Left renal pelvis (tissue), 4 donors: Measurements from ENCODE around the gene ARHGEF10L. TPM values are rescaled to one million over a fixed set of nuclear protein-coding genes. Genes with fewer than 3 reads are reported as not detected.

Experiments used
- DNase-seq, 4 donors: peaks; one replicate each; pipeline ENCODE4 v3.0.0-alpha.2; 2013; ENCODE audit warnings: low read depth in 4 of 4, low spot score in 3 of 4
- polyA plus RNA-seq, 4 donors: library from polyadenylated mRNA; unstranded; fragments of 120-200 nt; gene quantifications; one replicate each; pipeline ENCODE4 v1.2.1, GENCODE V29; 2013; ENCODE audit not compliant: insufficient read length in 4 of 4

The ARHGEF10L gene
- polyA plus RNA-seq, 4 donors = 15.4 to 62.3 (median 36.9) TPM

DNA sequence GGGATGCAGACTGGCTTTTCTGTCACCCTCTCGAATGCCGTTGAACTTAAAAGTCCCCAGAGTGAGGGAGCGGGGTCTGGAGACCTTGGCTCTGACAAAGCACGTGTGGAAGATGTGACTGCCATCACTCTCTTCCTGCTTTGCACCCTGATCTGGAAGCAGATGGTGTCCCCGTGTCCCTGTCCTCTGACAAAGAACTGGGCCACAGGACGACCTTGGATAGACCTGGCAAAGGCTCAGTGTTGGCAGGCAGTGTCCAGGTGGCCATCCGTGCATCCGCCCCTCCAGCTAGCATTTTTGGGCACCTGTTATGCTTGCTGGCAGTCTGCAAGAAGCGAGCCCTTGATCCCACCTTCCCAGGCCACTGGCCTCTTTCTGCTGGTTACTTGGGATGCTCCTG lies 27.4 kb downstream of the ARHGEF10L start:
- no peak for DNase-seq

DNA sequence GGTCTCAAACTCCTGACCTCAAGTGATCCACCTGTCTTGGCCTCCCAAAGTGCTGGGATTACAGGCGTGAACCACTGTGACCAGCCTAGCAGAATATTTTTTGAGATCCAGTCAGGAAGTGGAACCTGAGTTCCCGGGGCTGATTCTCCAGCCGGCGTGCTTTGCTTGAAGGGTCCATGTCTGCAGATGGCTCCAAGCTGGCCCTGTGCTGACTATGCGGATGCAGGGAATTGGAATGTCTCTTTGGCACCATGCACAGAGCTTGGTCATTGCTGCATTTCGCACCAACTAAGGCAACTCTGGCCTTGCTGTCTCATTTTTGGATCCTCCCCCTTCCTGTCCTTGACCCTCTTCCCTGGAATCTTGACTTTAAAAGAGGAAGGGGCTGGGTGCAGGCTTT lies 28.1 kb downstream of the ARHGEF10L start:
- no peak for DNase-seq

DNA sequence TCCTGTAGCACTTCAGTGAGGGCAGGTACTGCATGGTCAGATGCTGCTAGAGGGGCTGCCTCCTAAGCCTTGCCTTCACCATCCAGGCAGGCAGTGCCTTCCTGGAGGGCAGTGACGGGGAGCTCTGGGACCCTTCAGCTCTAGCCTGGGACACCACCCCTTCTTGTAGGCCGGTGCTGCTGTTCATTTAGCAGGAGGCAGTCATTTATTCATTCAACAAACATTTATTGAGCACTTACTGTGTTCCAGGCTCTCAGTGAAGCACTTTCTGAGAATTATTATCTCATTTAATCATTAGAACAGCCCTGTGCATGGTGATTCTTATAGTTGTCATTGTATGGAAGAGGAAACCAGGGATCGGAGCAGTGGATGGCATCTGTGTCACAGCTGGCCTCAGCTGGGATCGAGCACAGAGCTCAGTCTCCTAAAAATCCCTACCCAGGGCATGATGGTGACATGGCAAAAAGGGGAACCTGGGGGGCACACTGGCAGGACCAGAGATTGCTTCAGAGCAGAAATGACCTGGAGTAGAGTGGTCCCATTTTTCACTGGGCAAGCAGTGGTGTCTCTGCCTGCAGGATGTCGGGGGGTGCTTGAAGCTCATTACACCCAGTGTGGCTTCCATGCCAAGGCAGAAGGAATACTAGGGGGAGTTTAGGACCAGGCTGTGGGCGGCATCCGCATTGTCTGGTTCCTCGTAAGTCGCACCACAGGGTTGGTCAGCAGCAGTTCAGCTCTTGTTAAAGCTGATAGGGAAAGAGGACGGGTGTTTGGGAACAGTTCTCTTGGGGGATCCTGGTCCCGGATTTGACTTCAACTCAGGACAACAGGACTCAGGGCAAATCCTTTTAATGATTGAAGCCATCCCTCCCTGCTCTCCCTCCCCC lies 28.8 kb downstream of the ARHGEF10L start:
- no peak for DNase-seq

DNA sequence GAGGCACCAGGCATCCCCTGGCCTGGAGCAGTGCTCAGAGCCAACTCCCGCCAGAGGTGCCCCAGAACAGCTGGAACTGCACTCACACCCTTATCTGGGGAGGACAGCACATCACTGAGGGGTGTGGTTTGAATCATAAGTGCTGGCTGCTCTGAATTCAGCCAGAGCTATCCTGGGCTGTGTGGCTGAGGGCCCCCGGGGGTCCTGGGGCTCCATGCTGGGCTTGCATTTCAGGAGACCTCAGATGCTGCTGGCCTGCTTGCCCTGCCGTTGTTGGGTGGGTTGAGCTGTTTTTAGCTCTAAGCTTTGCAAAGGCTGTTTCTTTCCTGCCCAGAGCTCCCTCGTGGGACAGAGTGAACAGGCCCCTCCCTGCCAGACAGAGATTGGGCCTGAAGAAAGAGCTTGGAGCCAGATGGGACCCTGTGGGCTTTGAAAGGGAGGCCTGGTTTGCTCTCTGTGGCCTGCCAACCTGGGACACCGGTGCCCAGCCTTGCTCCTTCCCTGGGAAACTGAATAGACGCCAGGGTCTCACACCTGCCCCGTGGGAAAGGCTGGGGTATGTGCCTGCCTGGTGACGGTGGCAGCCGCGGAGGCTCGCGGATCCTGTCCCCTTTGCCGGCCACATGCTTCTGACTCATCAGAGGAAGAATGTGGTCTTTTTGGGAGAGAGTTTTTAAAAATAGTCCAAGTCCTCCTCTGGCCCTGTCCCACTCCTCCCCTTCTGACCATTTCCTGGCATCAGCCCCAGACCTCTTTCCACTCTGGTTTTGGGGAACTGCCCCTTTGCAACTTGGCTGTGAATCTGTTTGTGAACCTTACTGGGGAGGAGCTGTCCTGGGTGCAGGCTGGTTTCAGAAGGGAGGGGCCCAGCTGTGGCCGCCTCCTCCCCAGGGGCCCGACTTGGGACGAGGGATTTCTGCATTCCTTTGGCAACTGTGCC lies 30.0 kb downstream of the ARHGEF10L start:
- DNase-seq = no peak

DNA sequence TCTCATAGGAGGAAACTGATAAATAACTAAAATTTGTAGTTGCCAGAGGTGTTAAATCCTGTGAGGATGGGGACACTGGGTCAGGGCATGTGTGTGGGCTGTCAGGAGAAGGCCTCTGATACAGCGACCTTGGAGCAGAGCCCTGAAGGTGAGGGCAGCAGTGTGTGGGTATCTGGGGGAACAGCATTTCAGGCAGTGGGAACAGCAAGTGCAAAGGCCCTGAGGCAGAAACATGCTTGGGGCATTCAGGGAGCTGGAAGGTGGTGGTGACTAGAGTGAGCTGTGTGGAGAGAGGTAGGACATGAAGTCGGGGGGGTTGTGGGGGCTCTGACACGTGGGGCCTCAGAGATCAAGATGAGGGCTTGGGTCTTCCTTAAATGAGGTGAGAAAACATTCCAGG lies 30.7 kb downstream of the ARHGEF10L start:
- no peak for DNase-seq

DNA sequence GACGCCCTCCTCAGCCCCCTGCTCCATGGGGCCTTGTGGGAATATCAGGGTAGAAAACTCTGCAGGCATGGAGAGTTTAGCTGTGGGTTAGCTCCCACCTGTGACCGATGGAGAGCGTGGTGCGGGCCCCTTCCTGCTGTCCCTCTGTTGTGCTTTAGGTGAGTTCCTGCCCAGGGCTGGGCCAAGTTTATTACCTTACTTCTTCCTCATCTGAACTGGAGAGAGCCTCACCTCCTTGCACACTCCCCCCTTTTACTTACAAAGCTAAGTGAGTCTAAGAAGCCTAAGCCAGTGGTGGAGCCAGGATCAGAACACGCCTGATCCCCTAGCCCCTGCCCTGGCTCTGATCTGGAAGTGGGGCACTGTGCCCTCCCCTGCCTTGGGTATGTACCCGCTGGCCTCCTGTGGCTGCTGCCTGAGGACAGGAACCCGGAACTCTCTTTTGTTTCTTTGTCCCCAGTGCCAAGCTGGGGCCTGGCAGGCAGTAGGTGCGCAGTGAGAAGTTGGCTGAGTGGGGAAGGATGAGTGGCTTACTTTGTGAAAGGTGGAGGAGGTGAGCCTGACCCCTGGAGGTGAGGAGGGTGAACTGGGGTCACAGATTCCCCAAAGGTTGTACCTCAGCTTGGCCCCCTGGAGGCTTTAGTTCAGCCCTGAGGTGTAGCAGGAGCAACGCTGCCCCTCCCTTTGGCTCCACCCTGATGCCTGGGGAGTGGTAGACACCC lies 32.9 kb downstream of the ARHGEF10L start:
- DNase-seq = no peak

GRCh38 chr1:17573518-17574041 lies 34.1 kb downstream of the ARHGEF10L start:
- DNase-seq = no peak

DNA sequence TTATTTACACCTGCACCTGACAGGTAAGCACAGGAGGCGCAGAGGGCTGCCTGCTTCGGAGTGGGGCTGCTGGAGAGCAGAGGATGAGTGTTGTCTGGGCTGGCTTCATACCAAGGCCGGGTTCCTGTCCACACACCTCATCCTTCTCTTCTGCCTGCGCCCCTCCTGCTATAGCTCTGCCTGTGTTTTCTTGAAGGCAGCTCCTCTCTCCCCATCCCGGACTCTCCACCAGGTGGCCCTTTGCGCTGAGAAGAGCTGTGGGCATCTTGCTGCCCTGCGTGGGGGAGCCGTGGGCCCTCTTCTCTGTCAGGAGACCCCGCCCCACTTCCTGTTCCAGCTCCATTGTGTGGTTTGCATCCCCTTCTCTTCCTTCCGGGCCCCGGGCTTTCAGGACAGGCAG lies 35.0 kb downstream of the ARHGEF10L start:
- DNase-seq = no peak

GRCh38 chr1:17575797-17576518 lies 36.5 kb downstream of the ARHGEF10L start:
- DNase-seq = no peak

GRCh38 chr1:17576519-17576853 lies 37.0 kb downstream of the ARHGEF10L start:
- no peak for DNase-seq

GRCh38 chr1:17577907-17578297 lies 38.4 kb downstream of the ARHGEF10L start:
- DNase-seq = no peak

DNA sequence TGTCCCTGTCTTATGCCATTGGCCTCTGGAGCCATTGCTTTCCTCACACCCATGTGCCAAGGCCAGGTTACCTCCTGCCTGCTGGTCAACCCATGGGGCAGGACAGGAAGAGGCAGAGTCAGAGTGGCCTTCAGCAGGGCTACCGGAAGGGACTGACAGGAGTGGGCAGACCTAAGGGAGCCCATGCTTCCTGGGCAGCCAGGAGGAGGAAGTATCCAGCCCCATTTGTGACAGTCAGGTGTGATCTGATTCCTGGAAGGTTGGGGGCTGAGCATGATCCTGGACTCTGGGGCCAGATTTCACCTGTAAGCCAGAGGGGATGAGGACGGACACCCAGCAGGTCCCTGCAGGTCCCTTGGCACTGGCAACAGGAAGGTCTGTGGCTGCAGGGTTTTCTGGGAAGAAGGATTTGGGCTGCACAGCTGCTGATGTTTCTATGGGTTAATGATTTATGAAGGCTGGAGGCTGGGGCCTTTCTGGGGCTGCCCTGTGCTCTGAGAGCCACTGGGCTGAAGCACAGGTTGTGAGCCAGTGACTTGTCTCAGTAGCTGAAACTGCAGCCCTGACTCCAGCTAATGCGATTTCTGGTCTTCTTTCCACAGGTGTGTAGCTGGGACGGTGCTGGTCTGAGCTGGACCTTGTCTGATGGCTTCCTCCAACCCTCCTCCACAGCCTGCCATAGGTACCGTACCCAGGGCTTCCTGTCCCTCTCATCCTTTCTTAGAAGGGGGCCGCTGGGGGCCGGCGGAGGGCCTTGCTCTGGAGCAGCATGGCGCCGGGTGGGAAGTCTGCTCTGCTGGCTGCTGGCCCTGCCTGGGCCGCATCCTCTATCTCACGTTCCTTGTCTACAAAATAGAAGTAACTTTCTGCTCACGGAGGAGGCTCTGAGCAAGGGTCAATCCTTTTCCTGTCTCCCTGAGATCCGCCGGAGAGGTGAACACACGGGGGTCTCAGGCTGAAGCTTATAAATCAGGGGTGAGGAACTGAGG lies 40.7 kb downstream of the ARHGEF10L start:
- DNase-seq = peak in 1 of 4 donors; percentile 64

DNA sequence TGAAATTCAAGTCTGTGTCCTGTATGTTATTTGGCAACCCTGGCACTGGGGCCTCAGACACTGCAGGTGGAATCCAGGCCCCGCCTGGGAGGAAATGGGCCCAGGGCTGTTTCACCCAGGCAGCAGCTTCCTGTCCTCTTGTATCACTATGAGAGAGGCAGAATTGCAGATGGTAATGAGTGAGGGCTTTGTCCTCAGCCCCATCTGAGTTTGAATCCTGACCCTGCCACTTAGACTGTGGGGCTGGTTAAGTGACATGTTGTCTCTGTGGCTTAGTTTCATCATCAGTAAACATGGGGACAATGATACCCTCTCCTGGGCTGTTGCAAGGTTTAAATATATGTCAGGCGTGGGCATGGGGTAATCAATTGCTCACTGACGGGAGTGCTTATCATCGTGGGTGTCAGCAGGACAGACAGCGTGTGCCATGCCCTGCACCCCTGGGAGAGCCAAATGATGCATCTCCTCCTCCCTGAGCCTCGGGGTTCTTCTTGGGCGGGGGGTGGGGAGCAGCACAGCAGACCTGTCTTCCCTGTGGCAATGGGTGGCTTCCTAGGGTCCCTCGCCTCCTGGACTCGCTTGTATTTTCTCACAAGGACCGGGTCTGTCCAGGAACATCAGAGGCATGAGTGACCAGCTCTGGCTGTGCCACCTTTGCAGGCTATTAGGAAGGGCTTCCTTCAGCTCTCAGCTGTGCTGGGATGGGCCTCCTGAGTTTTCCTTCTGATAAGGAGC lies 42.1 kb downstream of the ARHGEF10L start:
- DNase-seq = no peak

DNA sequence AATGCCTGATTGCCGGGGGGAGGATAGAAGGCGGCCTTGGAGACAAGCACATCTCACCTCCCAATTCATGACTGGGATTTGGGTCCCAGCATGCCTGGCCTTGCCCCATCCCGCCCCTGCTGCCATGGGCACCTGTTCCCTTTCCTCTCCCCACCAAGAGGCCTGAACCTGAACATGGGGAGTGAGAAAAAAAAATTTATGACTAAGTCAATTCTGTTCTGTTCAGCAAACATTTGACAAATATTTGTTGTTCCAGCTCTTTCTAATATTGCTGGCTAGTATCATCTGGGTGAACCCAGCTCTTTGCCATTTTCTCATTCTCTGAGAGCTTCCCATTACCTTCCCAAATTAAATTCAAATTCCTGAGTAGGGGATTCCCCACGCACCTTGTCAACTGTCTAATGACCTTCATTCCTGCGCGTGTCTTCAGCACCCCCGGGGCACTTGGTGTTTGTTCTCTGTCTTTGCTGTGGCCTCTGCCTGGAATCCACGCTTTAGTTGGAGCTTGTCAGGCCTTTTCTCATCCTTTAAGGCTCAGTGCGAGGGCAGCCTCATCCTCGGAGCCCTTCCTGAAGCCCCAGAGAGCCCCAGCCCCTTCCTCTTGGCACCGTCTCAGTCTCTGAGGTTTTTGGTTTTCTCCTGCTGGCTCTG lies 42.8 kb downstream of the ARHGEF10L start:
- DNase-seq = no peak

- DNase-seq = no peak
Measured at GRCh38 chr1:17584539-17584938, 45.0 kb downstream of the ARHGEF10L start.

DNA sequence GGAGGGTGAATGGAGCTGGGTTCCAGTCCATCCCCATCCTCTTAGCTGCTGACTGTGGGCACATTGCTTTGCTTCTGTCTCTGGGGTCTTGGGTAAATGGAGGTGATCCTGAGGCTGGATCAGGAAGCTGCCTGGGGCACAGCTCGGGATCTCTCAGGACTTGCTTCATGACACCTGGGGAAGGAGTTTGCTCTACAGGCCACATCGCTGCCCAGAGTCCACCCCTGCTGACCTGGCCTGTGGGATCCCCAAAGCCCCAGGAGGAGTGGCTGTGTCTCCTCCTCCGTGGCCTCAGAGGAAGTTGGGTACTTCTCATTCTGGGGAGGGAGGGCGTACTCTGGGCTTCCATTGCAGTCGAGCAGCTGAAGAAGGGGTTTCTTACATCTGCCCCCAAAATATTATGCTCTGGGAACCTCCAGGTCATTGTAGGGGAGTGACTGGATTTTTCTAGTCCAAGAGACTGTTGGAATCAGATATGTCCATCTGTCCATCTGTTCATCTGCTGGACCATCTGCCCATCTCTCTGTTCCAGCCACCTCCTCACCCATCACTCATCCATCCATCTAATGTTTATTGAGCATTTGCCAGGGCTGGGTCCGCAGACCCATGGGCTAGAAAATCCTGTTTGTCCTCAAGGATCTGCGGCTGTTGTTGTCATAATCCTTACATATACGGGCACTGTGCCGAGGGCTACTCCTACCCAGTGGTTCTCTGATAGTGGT lies 45.9 kb downstream of the ARHGEF10L start:
- DNase-seq = no peak
